Embryonic facial prominence (tissue), 1 donor: ENCODE results near the gene IGLL5.

Experiments
- DNase-seq: peaks from one replicate; pipeline ENCODE4 v3.0.0-alpha.2; 2016; ENCODE audit errors: extremely low spot score

The IGLL5 gene

DNA sequence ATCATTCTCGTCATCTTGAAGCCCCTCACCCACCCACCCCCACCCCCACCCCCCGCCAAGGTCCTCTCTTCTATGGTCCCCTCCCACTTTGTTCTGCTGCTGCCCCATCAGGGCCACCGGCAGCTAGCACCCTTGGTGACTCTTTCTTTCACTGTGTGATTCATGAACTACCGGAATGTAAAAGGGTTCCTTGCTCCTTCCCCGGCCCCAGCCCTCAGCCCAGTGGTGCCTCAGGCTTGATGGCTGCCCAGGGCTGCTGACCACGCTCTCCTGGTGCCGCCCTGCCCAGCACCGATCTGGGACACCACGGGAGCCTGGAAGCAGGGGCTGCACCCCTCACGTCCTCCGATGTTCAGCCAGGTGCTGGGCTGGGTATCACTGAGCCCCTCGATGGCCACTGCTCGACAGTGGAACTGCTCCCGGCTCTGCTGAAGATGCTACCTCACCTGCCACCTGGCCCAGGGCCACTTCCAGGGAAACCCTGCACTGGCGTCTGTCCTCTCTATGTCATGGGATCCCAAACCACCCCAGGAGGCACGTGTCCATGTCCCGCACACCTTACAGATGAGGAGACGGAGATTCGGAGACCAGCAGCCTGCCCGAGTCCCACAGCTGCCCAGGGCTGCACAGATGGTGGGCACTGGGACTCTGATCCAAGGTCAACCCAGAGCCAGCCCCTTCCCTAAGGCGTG is 39.7 kb downstream of the IGLL5 start:
- DNase-seq = no peak

- DNase-seq = no peak
Measured at GRCh38 chr22:22927888-22928665, 40.5 kb downstream of the IGLL5 start.

DNA sequence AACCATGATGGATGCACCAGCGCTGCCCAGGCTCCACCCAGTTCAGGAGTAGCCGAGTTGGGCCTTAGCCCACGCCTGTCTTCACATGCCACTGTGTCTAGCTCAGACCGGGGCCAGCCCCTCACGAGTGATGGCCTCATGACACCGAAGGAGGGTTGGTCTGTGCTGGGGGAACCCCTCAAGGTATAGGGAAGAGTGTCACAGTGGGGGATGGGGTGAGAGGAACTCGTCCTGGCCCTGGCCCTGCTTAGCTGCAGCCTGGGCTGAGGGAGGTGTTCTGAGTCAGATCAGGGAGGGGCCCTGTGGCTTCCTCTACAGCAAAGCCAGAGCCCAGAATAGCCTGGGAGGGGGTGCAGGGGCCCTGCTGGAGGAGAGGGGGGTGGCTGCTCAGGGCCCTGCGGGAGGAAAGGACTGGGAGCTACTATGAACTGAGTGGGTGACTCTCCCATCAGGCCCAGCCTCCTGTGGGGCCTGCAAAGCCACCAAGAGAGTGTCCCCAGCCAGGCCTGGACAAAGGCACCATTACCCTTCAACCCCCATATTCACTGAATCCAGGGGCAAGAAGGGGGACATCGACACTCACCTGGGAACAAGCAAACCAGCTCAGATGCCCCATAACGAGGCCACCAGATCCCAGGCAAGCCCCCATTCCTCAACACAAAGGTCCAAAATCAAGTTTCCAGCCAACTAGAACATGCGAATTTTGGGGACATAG is 41.2 kb downstream of the IGLL5 start:
- DNase-seq = no peak

- DNase-seq = no peak
Measured at GRCh38 chr22:22929381-22930221, 42.0 kb downstream of the IGLL5 start.

- DNase-seq = no peak
Measured at GRCh38 chr22:22930222-22930497, 42.5 kb downstream of the IGLL5 start.

GRCh38 chr22:22930571-22931556 is 43.2 kb downstream of the IGLL5 start:
- no peak for DNase-seq

GRCh38 chr22:22931557-22932270 is 44.1 kb downstream of the IGLL5 start:
- no peak for DNase-seq

DNA sequence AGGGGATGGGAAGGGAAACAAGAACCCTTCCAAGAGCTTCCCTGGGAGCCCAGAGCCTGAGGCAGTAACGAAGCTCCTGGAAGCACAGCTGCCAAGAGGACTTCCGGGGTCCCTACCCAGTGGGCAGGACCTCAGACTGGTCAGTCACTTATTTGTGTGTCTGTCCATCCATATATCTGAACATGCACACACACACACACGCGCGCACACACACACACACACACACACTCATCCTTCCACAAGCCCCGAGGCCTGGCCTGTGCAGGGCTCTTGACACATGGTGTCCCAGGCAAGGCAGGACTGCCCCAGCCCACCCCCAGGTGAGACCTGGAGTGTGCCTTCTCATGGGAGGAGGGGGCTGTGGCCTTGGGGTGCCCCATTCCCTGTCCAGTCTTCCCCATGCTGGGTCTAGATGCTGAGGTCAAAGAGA is 44.9 kb downstream of the IGLL5 start:
- DNase-seq = no peak

DNA sequence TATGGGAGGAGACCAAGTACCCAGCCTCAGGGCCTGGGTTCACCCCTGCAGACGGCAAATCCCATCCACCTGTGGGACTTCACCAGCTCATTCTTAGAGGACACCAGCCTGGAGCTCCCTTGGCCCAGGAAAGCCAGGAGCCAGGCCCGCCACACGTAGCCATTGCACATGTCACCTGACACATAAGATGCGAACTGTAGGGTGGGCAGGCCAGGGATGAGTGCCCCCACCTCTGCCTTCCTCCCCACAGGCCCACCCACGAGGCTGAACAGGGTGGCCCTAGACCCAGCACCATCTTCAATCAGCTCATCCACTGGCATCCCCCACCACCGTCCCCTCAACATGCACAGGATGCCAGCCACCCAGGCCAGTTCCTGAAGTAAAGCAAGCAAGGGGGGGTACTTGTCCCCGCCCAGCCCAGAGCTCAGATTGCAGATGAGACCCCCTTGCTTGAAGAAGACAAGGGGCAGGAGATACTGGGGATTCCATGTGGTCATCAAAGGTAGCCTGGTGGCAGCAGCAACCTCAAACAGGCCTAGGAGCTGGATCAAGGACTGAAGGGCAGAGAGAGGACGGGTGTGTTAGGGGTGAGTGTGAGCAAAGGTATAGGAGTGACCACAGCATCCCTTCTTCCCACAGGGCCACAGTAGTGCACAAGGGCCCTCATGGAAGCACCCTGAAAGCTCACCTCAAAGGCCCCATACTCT is 45.6 kb downstream of the IGLL5 start:
- DNase-seq = no peak

DNA sequence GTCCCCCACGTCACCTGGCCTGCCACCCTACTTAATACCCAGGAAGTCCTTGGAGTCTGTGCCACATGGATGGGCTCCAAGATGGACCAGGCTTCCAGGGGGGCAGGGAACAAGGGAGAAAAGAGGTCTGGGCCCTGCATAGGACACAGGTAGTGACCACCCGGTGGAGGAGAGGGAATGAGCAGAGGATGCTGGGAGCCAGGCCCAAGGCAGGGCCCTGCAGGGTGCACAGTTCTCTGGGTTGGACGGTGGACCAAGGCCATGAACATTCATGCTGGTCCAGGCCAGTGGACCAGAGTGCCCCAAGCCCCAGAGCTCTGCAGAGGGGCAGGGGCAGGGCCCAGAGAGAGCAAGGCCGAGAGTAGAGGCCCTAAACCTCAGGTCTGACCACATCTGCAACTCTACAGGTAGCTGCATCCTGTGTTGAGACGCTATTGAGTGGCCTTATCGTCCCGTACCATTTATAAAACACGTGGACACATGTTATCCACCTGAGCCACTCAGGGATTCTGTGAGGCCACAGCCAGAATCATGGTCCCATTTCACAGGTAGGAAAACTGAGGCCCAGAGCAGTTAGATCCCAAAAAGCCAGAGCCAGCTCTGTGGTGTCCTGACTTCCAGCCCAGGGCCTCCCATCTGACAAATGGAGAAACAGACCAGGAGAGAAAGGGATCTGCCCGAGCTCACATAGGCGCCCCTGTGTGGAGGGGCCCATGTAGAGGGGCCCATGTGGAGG is 46.4 kb downstream of the IGLL5 start:
- no peak for DNase-seq

DNA sequence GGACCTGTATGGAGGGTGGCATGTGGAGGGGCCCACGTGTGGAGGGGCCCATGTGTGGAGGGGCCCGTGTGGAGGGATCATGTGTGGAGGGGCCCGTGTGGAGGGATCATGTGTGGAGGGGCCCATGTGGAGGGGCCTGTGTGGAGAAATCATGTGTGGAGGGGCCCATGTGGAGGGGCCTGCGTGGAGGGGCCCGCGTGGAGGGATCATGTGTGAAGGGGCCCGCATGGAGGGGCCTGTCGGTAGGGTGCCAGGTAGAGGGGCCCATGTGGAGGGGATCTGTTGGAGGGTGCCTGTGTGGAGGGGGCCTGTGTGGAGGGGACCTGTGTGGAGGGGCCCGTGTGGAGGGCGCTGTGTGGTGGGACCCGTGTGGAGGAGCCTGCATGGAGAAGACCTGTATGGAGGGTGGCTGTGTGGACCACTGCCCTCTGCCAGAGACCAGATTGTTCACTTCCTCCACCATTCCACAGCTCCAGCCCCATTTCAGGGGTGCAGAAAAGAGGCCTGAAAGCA is 47.0 kb downstream of the IGLL5 start:
- DNase-seq = no peak

DNA sequence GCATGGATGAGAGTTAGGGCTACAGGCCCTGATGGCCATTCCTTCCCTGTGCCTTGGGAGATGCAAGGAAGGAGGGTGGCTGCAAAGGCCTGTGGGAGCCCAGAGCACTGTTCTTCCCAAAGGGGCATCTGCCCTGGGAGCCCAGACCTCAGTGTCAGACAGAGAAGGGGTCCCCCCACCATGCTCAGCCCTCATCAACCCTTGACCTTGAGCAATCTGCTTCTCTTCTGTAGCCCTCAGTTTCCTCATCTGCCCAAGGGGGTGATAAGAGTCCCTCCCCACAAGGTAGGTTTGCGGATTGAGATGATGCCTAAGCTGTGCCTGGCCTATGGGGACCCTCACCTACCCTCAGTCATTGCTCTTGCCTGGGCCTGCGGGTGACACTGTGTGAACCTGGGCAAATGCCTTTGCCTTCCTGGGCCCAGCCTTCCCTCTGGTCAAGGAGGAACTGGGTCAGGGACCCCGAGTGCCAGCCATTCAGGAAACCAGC is 47.5 kb downstream of the IGLL5 start:
- no peak for DNase-seq

GRCh38 chr22:22935546-22936157 is 48.0 kb downstream of the IGLL5 start:
- DNase-seq = no peak

- DNase-seq = no peak
Measured at GRCh38 chr22:22936180-22936914, 48.7 kb downstream of the IGLL5 start.

- no peak for DNase-seq
Measured at GRCh38 chr22:22936915-22937656, 49.5 kb downstream of the IGLL5 start.

DNA sequence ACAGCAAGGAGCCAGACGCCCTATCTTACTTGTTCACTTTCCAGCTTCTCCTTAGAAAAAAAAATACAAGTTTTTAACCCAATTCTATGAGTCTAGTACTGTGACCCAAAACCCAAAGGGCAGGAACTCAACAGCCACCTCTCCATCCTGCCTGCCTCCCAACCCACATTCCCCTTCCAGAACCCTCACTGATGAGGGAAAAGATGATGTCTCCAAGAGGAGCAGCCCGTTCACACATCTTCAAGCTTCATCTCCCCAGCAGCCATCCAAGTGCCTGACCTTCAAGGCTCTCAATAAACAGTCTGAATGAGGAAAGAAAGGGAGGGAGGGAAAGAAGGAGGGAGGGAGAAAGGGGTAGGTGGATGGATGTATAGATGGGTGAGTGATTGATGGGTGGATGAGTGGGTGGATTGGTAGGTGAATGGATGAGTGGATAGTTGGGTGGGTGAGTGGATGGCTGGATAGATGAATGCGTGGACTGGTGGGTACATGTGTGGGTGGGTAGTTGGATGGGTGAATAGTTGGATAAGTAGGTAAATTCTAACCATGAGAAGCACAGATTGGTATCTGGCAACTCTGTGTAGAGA is 50.4 kb downstream of the IGLL5 start:
- no peak for DNase-seq
